Upper lobe of left lung (tissue), 6 donors: ENCODE results near the gene DLD. TPM values are rescaled to one million over a fixed set of nuclear protein-coding genes. Genes with fewer than 3 reads are reported as not detected.

ENCODE experiments used
- ATAC-seq, 2 donors: fragments of 200-7000 bp; cut with Tn5 transposase; one replicate each; pipeline ENCODE4 v1.9.1; 2022; ENCODE audit warnings: mild to moderate bottlenecking in 2 of 2, moderate library complexity in 2 of 2; ENCODE audit not compliant: low FRiP score in 2 of 2
- DNase-seq, 2 donors: peaks; one replicate each; pipeline ENCODE4 v3.0.0-alpha.2; 2019 to 2020
- H3K27ac ChIP-seq, 4 donors: fragments of 200-600 bp; sonication (generic); one replicate each; pipeline ENCODE4 v1.5.1; 2016 to 2019
- H3K27me3 ChIP-seq, 4 donors: fragments of 200-600 bp; sonication (generic); one replicate each; pipeline ENCODE4 v1.5.1; 2017 to 2019
- H3K36me3 ChIP-seq, 4 donors: fragments of 200-600 bp; sonication (generic); one replicate each; pipeline ENCODE4 v1.5.1; 2016 to 2019
- H3K4me1 ChIP-seq, 4 donors: fragments of 200-600 bp; sonication (generic); one replicate each; pipeline ENCODE4 v1.5.1; 2018 to 2019
- H3K4me3 ChIP-seq, 4 donors: fragments of 200-600 bp; sonication (generic); one replicate each; pipeline ENCODE4 v1.5.1; 2017 to 2019; ENCODE audit warnings: mild to moderate bottlenecking in 2 of 4, moderate library complexity in 1 of 4
- H3K9me3 ChIP-seq, 4 donors: fragments of 200-600 bp; sonication (generic); one replicate each; pipeline ENCODE4 v1.5.1; 2018 to 2019
- EP300 ChIP-seq, 4 donors: sonication (generic); formaldehyde crosslinking; IDR thresholded peaks; one replicate each; pipeline ENCODE4 v1.5.1; 2017; ENCODE audit warnings: antibody characterized with exemption in 4 of 4, control low read depth in 2 of 4
- POLR2A ChIP-seq, 4 donors: fragments of 450-650 bp; IDR thresholded peaks; one replicate each; pipeline ENCODE4 v1.5.1; 2016 to 2017; ENCODE audit warnings: antibody characterized with exemption in 4 of 4, mild to moderate bottlenecking in 2 of 4
- POLR2AphosphoS5 ChIP-seq, 2 donors: sonication (generic); formaldehyde crosslinking; IDR thresholded peaks; one replicate each; pipeline ENCODE4 v1.5.1; 2017; ENCODE audit warnings: antibody characterized with exemption in 2 of 2
- WGBS, 2 donors: methylation state at CpG; one replicate each; pipeline ENCODE4 v1.1.5; 2017 to 2018; 5-methylcytosine and 5-hydroxymethylcytosine counted together
- total RNA-seq, 6 donors: library from RNA; depleted of rRNA in 4 of 6; stranded (reverse); fragments of >200 nt in 4 of 6; gene quantifications; one replicate each; pipeline versions ENCODE4 v1.1.0 to v1.2.1, GENCODE V29; 2016 to 2021
- TF ChIP-seq, protein P1 (sequence below), 6 experiments: fragments of 450-650 bp in 4 of 6; fragments of 200-600 bp in 2 of 6; sonication (generic) in 2 of 6; IDR thresholded peaks; one replicate each; pipeline ENCODE4 v1.5.1; 2016 to 2019; ENCODE audit warnings: antibody characterized with exemption in 6 of 6
- donor health status: DM: no; HTN: no; CAD: no; lungs with moderate emphysema.
- donor health status: DM: no; HTN: yes; CAD: no; lungs with severe emphysema.

Gene DLD
- total RNA-seq, 6 donors from 2014 or later, result 21.3 to 62.9 (median 52.9) TPM

DNA sequence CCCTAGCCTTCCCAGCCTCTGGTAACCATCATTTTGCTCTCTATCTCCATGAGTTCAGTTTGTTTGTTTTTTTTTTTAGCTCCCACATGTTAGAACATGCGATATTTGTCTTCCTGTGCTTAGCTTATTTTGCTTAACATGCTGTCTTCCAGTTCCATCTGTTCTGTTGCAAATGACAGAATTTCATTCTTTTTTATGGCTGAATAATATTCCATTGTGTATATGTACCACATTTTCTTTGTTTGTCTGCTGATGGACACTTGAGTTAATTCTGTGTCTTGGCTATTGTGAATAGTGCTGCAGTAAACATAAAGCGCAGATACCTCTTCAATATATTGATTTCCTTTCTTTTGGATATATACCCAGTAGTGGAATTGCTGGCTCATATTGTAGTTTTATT is 21.0 kb downstream of the DLD start:
- no peak for DNase-seq
- ATAC-seq, result no peak
- Histone ChIP-seq H3K4me3 (no peak overlapping the region), H3K27ac (no peak overlapping the region), H3K4me1 (peaks cover 0 to 16% (median 6%) of the 10 kb centered on the region in 4 donors), H3K36me3 (peaks cover 3 to 67% (median 18%) of the 10 kb centered on the region in 4 donors), H3K9me3 (no peaks in the 10 kb centered on the region), H3K27me3 (no peaks in the 10 kb centered on the region)
- 95 to 98% methylated on average over 2 of the region's 2 CpGs for WGBS, 2 donors
- TF ChIP-seq EP300 (IDR thresholded peaks at IDR 0.05) (no peak), POLR2AphosphoS5 (IDR thresholded peaks at IDR 0.05) (no peak), POLR2A (IDR thresholded peaks at IDR 0.05) (no peak)
- TF ChIP-seq, protein P1, sequence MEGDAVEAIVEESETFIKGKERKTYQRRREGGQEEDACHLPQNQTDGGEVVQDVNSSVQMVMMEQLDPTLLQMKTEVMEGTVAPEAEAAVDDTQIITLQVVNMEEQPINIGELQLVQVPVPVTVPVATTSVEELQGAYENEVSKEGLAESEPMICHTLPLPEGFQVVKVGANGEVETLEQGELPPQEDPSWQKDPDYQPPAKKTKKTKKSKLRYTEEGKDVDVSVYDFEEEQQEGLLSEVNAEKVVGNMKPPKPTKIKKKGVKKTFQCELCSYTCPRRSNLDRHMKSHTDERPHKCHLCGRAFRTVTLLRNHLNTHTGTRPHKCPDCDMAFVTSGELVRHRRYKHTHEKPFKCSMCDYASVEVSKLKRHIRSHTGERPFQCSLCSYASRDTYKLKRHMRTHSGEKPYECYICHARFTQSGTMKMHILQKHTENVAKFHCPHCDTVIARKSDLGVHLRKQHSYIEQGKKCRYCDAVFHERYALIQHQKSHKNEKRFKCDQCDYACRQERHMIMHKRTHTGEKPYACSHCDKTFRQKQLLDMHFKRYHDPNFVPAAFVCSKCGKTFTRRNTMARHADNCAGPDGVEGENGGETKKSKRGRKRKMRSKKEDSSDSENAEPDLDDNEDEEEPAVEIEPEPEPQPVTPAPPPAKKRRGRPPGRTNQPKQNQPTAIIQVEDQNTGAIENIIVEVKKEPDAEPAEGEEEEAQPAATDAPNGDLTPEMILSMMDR (IDR thresholded peaks at IDR 0.05), result no peak

- no peak for DNase-seq
- ATAC-seq, result no peak
- peak overlapping the region in 1 of 4 donors; percentile 5 for H3K27ac ChIP-seq
- H3K36me3 ChIP-seq, result peaks cover 7 to 69% (median 28%) of the 10 kb centered on the region in 4 donors
- H3K27me3 ChIP-seq, result no peaks in the 10 kb centered on the region
- peaks cover 0 to 11% (median 0%) of the 10 kb centered on the region in 4 donors for H3K4me1 ChIP-seq
- no peak for TF ChIP-seq EP300 (IDR thresholded peaks at IDR 0.05)
- TF ChIP-seq, protein P1 (IDR thresholded peaks at IDR 0.05), result no peak
- TF ChIP-seq POLR2AphosphoS5 (IDR thresholded peaks at IDR 0.05), result no peak
- no peak for TF ChIP-seq POLR2A (IDR thresholded peaks at IDR 0.05)
- 93 to 96% methylated on average over 2 of the region's 2 CpGs for WGBS, 2 donors
- H3K9me3 ChIP-seq, result no peaks in the 10 kb centered on the region
- no peak overlapping the region for H3K4me3 ChIP-seq
Observed at GRCh38 chr7:107913851-107914250, 22.9 kb downstream of the DLD start.

GRCh38 chr7:107914831-107915230 is 23.8 kb downstream of the DLD start:
- H3K4me1 ChIP-seq, result peaks cover 0 to 11% (median 0%) of the 10 kb centered on the region in 4 donors
- 14 to 29% methylated on average over 1 of the region's 1 CpG for WGBS, 2 donors
- H3K9me3 ChIP-seq, result no peaks in the 10 kb centered on the region
- DNase-seq (no peak), ATAC-seq (peak in 1 of 2 donors; percentile 52)
- H3K36me3 ChIP-seq, result peaks cover 14 to 69% (median 30%) of the 10 kb centered on the region in 4 donors
- H3K27ac ChIP-seq, result no peak overlapping the region
- TF ChIP-seq, protein P1 (IDR thresholded peaks at IDR 0.05), result no peak
- peak in 1 of 4 donors; percentile 19 for TF ChIP-seq EP300 (IDR thresholded peaks at IDR 0.05)
- TF ChIP-seq POLR2AphosphoS5 (IDR thresholded peaks at IDR 0.05), result no peak
- no peaks in the 10 kb centered on the region for H3K27me3 ChIP-seq
- H3K4me3 ChIP-seq, result no peak overlapping the region

GRCh38 chr7:107915541-107915940 is 24.6 kb downstream of the DLD start:
- Histone ChIP-seq H3K9me3 (no peaks in the 10 kb centered on the region), H3K36me3 (peaks cover 14 to 69% (median 28%) of the 10 kb centered on the region in 4 donors), H3K4me3 (no peak overlapping the region), H3K27me3 (no peaks in the 10 kb centered on the region), H3K4me1 (peaks cover 0 to 14% (median 0%) of the 10 kb centered on the region in 4 donors), H3K27ac (no peak overlapping the region)
- TF ChIP-seq EP300 (IDR thresholded peaks at IDR 0.05), result no peak
- no peak for TF ChIP-seq POLR2AphosphoS5 (IDR thresholded peaks at IDR 0.05)
- TF ChIP-seq, protein P1 (IDR thresholded peaks at IDR 0.05), result no peak
- ATAC-seq (no peak), DNase-seq (no peak)
- WGBS, 2 donors, result 92 to 95% methylated on average over 2 of the region's 2 CpGs
